HG02623 (cell line): ENCODE data around the gene GPBP1.
"Not testable (repeated sequence)": the region's sequence is repeated elsewhere in the genome, so short reads cannot be mapped to it uniquely, and the experiment has no call there.

Experiments
- ATAC-seq: cut with Tn5 transposase; IDR thresholded peaks from one replicate; pipeline ENCODE4 v1.9.1; 2021; ENCODE audit warnings: moderate library complexity; ENCODE audit not compliant: unreplicated experiment

GPBP1 gene

DNA sequence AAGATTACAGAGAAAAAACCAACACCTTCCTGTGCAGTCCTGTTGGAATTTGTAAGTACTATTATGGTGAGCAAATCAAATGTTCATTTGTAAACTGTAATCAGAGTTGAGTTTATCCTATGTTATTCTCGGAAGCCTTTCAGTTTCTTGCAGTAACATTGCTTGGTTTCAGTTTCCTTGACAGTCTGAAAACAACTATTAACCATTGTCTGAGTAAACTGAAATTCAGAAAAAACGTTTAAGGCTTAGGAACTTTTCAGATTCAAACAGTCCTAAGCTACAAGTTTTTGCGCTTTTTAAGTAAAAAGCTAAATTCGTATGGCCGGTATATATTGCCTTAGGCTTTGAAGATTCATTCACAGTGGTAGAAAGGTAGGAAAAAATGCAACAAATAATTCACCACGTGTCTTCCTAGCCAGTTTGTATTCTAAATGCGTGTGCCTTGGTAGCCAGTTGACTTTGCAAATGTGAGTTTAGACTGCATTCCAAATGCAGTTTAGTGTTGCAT lies 2.5 kb downstream of the GPBP1 start:
- no peak for ATAC-seq

DNA sequence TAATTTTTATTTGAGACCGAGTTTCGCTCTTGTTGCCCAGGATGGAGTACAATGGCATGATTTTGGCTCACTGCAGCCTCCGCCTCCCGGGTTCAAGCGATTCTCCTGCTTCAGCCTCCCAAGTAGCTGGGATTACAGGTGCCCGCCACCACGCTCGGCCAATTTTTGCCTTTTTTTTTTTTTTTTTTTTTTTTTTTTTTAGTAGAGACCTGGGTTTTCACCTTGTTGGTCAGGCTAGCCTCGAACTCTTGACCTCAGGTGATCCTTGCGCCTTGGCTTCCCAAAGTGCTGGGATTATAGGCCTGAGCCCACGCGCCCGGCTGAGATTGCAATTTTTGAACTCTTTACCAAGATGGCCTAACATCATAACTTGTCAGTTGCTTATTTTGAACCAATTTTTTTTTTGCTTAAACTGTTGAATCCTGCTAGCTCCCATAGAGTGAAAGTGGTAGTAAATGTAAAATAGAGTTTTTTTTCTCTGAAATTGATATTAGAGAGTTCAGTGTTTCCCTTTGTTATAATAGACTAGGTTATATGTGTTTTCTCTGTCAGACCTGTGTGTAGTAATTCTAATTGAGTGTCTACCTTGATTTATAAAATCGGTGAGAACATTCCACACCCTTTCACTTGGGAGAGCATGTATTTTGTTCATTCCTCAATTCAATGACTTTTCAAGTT lies 3.8 kb downstream of the GPBP1 start:
- ATAC-seq = no peak

DNA sequence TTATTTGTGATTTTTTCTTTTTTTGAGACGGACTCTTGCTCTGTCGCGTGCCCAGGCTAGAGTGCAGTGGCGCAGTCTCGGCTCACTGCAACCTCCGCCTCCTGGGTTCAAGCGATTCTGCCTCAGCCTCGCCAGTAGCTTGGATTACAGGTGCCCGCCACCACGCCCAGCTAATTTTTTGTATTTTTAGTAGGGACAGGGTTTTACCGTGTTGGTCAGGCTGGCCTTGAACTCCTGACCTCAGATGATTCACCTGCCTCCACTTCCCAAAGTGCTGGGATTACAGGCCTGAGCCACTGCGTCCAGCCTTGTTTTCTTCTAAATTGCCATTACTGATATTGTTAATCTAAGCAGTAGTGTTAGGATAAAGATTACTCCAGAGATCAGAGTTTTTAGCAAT lies 4.4 kb downstream of the GPBP1 start:
- not testable (repeated sequence) for ATAC-seq

DNA sequence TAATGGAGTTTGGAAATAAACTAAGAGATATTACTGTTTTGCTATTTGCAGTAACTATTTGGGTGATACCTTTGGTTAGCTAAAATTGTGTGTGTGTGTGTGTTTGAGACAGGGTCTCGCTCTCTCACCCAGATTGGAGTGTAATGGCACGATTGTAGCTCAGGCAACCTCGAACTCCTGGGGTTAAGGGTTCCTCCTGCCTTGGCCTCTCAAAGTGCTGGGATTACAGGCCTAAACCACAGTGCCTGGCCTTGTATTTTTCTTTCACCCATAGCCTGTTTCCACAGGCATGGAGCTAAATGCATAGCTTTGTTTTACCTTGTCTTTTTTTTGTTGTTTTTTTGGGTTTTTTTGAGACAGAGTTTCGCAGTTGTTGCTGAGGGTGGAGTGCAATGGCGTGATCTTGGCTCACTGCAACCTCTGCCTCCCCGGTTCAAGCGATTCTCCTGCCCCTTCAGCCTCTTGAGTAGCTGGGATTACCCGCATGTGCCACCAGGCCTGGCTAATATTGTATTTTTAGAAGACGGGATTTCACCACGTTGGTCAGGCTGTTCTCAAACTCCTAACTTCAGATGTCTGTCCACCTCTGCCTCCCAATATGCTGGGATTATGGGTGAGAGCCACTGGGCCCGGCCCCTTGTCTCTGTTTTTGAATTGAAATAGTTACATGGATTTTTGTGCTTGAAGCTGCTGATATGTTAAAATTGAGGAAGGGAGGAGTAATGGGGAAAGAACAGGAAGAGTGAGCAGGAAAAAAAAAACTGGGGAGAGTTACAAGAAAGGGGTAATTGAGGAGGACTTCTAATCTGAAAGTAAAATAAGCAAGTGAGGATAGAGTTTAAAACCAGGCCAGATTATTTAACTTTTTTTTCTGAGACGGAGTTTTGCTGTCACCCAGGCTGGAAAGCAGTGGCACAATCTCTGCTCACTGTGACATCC lies 5.7 kb downstream of the GPBP1 start:
- no peak for ATAC-seq

DNA sequence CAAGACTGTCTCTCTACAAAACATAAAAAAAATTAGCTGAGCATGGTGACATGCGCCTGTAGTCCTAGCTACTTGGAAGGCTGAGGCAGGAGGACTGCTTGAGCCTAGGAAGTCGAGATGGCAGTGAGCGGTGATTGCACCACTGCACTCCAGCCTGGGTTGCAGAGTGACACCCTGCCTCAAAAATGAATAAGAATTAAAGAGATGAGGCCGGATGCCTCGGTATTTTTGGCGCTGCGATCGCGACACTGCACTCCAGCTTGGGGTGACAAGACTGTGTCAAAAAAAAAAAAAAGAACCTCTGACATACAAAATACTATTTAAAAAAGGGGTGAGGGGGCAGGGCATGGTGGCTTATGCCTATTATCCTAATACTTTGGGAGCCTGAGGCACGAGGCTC lies 7.3 kb downstream of the GPBP1 start:
- no peak for ATAC-seq

DNA sequence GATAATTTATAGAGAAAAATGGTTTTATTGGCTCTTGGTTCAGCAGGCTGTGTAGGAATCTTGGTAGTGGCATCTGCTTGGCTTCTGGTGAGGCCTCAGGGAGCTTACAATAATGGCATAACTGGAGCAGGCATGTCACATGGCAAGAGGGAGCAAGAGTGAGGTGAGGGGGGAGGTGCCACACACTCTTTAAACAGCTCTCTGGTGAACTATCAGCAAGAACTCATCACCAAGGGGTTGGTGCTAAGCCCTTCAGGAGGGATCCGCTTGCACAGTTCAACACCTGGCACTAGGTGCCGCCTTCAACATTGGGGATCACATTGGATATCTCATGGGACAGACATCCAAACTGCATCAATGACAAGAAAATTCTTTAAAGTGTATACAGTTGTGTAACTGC lies 10.5 kb downstream of the GPBP1 start:
- ATAC-seq = no peak

DNA sequence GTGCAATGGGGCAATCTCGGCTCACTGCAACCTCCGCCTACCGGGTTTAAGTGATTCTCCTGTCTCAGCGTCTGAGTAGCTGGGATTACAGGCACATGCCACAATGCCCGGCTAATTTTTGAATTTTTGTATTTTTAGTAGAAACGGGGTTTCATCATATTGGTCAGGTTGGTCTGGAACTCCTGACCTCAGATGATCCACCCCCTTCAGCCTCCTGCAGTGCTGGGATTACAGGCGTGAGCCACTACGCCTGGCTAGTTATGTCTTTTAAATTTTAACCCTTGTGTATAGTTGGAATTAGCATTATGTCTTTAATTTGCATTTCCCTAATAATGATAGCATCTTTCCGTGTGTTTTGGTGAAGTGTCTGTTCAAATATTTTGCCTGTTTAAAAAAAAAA lies 11.5 kb downstream of the GPBP1 start:
- ATAC-seq = no peak

DNA sequence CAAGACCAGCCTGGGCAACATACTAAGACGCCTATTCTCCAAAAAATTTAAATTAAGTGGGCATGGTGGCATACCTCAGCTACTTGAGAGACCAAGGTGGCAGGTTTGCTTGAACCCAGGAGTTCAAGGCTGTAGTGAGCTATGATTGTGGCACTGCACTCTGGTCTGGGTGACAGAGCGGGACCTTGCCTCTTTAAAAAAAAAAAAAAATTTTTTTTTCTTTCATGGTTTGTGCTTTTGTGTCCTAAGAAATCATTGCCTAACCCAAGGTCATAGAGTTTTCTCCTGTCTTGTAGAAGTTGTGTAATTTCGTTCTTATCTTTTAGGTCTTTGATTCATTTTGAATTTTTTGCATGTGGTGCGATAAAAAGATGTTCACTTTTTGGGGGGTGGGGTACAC lies 12.3 kb downstream of the GPBP1 start:
- ATAC-seq = no peak

DNA sequence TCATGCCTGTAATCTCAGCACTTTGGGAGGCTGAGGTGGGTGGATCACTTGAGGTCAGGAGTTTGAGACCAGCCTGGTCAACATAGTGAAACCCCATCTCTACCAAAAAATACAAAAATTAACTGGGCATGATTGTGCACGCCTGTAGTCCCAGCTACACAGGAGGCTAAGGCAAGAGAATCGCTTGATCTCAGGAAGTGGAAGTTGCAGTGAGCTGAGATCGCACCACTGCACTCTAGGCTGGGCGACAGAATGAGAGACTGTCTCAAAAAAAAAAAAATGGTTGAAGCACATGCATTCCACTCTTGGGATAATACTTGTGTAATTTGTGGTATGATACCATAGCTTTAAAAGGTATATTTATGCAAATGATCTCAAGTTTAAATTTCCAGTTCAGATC lies 14.1 kb downstream of the GPBP1 start:
- ATAC-seq = not testable (repeated sequence)

DNA sequence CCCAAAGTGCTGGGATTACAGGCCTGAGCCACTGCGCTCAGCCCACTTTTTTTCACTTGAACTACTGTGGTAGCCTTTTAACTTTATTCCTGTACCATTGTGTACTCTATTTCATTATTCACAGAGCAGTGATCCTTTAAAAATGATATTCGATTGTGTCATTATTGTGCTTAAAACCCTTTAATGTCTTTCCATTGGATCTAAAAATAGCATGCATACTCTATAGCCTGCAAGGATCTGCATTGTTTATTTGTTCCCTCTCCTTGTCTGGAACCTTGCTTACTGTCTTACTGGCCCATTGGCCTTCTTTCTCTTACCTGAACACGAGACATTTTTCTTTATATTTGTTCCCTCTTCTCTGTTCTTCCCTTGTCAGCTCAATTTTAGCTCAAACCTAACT lies 15.7 kb downstream of the GPBP1 start:
- ATAC-seq = no peak

DNA sequence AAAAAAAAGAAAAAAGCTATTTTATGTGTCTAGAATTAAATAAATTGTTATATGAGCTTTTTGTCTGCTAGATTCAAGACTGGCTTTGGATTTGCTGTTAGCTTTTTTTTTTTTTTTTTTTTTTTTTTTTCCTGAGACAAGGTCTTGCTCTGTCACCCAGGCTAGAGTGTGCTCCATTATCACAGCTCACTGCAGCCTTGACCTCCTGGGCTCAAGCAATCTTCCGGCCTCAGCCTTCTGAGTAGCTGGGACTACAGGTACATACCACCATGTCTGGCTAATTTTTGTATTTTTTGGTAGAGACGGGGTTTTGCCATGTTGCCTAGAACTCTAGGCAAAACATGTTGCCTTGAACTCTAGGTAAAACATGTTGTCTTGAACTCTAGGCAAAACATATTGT lies 16.7 kb downstream of the GPBP1 start:
- no peak for ATAC-seq

DNA sequence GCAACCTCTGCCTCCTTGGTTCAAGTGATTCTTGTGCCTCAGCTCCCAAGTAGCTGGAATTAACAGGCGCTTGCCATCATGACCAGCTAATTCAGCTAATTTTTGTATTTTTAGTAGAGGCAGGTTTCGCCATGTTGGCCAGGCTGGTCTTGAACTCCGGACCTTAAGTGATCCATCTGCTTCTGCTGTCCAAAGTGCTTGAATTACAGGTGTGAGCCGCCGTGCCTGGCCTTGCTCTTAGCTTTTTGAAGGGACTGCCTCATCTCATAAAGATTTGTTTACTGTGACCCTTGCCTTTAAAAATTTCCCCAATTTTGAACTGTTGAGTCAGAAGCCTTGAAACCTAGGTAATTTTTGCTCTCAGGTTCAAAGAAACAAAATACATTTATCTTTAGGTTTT lies 17.3 kb downstream of the GPBP1 start:
- ATAC-seq = no peak

DNA sequence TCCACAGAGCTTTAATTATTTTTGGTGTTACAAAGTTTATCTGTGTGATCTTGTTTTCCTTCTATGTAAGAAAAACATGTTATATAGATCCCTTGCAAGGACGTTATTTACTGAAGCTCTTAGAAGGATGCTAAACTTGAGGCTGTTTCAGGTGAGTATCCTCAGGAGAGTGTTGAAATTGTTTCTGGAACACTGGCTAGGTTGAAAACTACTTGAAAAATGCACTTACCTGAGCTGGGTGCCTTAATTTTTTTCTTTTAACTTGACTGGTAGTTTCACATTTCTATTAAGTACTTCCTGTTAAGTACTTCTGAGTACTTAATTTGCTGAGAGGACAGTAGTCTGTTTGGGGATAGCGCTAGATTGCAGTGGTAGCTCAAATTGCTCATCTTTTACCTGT lies 18.1 kb downstream of the GPBP1 start:
- ATAC-seq = no peak

DNA sequence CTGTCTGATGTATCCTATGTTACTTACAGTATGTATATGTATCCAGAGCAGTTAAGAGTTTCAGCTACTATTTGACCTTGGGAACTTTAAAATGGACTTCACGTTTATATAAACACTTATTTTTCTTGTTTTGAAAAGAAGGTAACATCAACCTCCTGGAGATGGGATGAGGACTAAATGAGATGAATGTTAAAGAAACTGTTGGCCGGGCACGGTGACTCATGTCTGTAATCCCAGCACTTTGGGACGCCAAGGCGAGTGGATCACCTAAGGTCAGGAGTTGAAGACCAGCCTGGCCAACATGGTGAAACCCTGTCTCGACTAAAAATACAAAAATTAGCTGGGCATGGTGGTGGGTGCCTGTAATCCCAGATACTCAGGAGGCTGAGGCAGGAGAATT lies 19.0 kb downstream of the GPBP1 start:
- not testable (repeated sequence) for ATAC-seq

DNA sequence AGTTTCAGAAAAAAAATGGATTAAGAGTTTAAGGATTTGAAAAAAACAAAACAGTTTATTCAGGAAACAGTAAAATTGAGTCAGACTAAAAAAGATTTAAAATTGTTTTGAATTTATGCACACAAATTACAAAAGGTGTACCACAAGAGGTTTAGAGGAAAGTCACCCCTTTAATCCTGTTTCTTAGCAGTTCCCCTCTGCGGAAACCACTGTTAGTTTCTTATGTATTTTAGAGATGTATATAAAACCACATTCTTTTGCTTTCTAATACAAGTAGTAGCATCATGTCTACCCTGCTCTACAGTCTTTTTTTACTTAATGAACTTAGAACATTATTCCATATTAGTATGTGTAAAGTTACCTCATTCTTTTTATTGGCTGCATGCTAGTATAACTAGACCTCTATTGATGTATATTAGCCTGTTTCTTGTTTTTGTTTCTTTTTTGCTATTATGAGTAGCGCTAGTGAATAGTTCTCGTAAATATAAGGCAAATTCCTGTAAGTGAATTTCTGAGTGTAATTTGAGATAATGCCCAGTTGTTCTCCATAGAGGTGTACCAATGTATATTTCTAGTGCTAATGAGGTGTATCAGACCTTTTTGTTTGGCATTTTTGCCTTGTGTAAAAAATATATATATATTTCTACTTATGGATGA lies 20.0 kb downstream of the GPBP1 start:
- ATAC-seq = no peak

DNA sequence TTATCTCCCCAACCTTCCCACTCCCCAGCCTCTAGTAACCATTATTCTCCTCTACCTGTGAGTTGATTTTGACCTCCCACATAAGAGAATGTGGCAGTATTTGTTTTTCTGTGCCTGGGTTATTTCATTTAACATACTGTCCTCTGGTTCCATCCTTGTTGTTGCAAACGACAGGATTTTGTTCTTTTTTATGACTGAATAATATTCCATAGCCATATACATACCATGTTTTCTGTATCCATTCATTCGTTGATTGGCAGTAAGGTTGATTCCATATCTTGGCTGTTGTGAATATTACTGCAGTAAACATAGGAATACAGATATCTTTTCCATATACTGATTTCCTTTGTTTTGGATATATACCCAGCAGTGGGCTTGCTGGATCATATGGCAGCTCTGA lies 20.8 kb downstream of the GPBP1 start:
- no peak for ATAC-seq

DNA sequence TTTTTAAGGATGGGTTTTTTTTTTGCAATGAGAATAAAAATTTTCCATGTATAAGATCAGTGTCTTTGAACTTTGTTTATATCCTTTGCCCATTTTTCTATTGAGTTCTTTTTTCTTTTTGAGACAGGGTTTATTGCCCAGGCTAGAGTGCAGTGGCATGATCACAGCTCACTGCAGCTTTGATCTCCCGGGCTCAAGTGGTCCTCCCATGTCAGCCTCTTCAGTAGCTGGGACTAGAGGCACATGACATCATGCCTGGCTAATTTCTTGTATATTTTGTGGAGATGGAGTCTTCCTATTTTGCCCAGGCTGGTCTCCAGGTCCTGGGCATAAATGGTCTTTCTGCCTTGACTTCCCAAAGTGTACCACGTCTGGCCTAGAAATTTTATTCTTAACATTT lies 21.2 kb downstream of the GPBP1 start:
- no peak for ATAC-seq

DNA sequence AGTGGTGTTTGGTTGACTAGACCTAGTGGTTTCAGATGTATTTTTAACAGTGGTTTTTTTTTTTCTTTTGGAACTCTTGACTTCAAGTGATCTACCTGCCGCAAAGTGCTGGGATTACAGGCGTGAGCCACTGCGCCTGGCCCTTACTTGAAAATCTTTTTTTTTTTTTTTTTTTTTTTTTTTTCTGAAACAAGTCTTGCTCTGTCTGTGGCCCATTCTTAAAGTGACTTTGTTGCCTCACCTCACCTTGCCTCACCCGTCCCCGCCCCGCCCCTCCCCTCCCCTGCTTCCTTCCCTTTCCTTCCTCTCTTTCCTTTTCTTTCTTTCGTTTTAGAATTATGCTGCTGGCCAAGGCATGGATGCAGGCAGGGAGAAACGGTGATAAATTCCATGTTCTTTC lies 26.0 kb downstream of the GPBP1 start:
- no peak for ATAC-seq

DNA sequence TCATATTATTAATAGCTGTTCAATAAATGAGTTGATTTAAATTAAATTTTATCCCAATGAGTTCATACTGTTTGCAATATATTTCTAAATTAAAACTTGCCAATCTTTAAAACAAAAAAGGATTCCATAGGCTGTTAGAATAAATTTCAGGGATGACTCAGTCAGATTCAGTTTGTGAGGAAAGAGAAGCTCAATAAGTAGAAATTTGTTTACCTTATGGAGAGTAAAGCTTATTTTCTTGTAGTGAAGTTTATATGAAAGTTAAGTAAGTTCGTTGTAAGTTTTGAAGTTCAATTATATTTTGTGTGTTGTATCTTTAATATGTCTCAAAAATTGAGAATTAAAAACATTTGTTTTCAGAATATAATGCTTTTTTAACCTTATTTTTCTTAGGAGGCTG lies 29.0 kb downstream of the GPBP1 start:
- ATAC-seq = no peak

DNA sequence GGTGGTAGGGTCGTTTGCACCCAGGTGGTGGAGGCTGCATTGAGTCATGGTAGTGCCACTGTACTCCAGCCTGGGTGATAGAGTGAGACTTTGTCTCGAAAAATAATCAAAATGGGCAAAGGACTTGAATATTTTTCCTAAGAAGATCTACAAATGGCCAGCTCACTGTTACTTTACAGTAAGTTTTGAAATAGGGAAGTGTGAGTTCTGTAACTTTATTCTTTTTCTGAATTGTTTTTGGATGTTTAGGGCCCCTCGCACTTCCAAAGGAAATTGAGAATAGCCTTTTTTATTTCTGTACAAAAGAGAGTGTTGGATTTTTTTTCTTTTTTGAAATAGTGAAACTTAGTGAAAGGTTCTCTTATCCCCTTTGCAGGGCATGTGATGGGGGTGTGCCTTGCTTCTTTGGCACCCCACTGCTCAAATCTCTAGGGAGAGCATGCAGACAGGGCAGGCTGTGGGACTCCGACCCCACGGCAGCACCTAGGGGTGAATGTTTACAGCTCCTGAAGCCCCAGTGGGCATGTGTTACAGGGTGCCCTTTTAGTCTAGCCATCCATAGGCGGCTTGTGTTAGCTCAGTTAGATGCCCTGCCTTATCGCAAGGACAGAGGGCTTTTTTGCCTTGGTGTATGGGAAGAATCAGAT lies 33.3 kb downstream of the GPBP1 start:
- ATAC-seq = no peak

DNA sequence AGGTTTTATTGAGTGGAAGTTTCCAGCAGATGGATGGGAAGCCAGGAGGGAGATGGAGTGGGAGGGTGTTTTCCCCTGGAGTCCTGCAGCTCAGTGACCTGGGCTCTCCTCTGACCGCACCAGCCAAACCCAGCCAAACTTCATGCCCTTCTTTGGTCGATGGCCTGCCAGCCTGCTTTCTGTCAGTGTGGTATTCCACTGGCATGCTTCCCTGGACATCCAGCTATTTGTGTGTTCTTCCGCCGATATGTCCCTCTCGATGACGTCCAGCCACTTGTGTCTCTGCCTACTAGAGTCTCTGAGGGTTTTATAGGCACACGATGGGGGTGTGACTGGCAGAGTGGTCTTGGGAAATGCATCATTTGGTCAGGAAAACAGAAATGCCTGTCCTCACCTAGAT lies 33.8 kb downstream of the GPBP1 start:
- no peak for ATAC-seq
